NCI-H345 (cell line): Measurements from ENCODE around the gene SARNP.

Source experiments
- DNase-seq: peaks from one replicate; lab custom pipeline; 2025; lab: John Stamatoyannopoulos, UW

Gene SARNP

DNA sequence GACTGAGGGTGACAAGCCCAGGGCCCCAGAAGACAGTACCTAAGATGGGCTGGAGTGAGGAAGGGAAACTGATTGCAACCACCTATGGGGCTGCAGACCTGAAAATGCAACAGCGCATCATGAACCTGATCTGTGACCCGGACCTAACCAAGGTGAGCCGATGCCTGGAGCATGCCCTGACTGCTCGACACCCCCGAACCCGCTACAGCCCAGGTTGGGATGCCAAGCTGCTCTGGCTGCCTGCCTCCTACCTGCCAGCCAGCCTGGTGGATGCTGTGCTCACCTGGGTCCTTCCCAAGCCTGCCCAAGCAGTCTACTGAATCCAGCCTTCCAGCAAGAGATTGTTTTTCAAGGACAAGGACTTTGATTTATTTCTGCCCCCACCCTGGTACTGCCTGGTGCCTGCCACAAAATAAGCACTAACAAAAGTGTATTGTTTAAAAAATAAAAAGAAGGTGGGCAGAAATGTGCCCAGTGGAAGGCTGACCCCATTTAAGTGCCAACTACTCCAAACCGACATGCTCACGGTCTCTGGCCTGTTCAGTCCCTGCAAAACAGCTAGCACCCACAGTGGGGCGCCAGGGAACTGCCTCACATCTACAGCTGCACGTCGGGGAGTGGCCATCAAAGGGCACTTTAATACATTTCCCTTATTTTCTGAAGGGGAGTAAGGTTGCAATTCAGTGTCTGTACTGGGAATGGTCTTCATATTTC lies 93.1 kb downstream of the SARNP start:
- peak; percentile 39 for DNase-seq

DNA sequence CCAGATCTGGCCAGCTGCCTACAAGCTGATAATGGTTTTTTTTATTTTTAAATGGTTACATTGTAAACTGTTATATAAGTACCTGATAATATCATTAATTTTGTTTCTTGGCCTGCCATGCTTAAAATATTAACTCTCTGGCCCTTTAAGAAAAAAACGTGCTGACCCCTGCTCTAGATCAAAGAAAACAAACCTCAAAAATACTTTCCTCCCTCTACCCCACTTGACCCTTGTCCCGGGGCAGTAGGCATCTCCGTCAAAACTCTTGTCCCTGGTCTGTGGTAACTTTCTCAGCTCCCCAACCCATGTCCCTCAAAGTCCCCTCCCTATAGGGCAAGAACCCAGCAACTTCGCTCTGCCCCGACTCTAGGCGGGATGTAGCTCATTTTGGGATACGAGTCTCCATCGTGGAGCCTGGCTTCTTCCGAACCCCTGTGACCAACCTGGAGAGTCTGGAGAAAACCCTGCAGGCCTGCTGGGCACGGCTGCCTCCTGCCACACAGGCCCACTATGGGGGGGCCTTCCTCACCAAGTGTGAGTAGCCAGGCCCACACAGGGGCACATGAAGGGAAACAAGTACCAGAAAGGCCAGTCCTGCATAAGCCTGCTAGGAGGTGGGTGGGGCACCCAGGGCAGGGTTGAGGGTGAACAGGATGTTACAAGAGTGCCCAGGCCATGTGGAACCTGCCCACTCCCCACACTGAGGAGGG lies 93.9 kb downstream of the SARNP start:
- no peak for DNase-seq

DNA sequence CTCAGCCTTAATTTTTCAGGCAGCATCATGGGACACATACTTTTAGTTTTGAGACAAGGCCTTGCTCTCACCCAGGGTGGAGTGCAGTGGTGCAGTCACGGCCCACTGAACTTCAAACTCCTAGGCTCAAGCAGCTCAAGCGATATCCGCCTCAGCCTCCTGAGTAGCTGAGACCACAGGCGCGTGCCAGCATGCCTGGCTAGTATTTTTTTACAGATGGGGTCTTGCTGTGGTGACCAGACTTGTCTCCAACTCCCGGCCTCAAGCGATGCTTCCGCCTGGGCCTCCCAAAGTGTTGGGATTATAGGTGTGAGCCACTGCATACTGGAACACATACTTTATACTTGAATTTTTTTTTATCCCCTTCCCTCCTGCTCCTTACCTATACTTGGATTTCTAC lies 94.6 kb downstream of the SARNP start:
- DNase-seq, result no peak

DNA sequence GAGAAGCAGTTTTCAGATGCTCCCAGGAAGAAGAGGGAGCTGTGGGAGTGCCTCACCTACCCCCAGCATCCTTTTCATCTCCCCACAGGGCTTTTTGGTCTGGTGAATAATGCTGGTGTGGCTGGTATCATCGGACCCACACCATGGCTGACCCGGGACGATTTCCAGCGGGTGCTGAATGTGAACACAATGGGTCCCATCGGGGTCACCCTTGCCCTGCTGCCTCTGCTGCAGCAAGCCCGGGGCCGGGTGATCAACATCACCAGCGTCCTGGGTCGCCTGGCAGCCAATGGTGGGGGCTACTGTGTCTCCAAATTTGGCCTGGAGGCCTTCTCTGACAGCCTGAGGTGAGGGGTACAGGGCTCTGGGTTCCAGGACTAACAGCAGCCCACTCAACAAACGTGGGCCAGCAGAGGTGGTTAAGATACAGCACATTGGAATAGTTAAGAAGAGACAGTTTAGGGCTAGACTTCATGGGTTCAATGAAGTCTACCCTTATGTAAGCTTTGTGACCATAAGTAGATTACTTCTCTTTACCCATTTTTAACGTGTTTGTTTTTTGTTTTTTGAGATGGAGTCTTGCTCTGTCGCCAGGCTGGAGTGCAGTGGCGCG lies 95.8 kb downstream of the SARNP start:
- no peak for DNase-seq

DNA sequence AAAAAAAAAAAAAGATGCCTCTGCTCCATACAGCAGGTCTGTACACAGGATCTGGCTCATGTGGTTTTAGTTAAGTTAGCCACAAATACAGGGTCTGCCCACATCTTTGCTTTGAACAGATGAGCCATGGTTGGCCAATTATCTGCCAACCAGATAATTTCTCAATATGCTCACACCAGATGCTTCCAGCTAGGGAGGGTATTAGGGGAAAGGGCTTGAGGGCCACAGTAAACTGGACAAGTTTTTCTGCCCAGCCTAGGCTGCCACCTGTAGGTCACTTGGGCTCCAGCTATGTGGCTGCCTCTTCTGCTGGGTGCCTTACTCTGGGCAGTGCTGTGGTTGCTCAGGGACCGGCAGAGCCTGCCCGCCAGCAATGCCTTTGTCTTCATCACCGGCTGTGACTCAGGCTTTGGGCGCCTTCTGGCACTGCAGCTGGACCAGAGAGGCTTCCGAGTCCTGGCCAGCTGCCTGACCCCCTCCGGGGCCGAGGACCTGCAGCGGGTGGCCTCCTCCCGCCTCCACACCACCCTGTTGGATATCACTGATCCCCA lies 96.6 kb downstream of the SARNP start:
- no peak for DNase-seq

DNA sequence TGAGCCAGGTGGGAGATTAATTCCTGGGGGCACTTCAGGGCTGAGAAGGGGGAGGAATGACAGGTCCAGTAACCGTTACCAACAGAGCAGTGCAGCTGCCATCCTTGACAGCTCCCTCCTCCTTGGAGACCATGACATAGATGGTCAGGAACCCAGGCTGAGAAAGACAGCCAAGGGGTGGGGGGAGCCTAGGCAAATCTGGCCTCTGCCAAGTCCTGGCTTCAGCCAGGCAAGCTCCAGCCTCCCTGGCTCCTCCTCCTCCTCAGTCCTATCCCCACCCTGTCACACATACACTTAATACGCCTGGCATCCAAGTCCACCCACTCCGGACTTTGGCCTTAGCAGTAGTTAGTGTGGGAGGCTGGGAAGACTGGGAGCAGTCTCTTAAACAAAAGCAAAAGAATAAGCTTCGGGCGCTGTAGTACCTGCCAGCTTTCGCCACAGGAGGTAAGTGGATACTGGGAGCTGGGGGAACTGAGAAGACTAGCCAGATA lies 97.4 kb downstream of the SARNP start, which contains the start of gene RDH5:
RDH5 (plus strand) TSS at position 323 of the 494 bp plus-strand sequence. CDS start 792 bp downstream, outside the sequence.
- DNase-seq, result no peak

DNA sequence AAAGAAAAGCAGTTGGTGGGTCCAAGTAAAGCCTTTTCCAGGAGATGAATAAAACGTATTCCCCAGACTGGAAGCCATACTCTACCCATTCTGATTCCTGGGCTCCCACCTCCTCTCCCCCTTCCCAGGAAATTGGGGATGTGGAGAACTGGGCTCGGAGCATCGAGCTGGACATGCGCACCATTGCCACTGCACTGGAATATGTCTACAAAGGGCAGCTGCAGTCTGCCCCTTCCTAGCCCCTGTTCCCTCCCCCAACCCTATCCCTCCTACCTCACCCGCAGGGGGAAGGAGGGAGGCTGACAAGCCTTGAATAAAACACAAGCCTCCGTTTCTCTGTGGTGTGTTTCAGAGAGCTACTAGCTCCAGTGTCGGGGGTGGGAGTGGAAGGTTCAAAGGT lies 98.2 kb downstream of the SARNP start:
- DNase-seq, result no peak

DNA sequence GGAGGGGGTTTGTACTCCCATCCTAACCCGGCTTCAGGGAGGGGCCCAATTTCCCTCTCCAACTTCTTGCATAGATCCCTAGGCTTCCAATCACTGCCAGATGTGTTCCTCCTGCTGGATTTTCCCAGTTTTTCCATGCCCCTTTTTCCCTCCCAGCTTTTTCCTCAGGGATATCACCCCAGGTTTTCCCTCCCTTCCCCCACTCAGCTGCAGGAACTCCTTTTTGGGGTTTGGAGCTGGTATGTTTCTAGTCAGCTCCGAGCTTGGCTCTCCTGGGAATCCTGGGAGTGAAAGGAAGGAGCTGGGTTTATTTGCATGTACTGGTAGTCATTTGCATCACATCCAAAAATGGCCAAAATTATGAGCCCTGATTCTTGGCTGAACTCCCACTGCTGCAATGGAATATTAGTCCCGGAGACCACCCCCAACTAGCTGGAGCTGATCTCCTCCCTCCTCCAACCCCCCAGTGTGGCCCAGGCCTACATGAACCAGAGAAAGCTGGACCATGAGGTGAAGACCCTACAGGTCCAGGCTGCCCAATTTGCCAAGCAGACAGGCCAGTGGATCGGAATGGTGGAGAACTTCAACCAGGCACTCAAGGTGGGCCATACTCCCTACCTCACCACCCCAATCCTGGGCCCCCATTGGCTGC lies 98.8 kb downstream of the SARNP start:
- no peak for DNase-seq

DNA sequence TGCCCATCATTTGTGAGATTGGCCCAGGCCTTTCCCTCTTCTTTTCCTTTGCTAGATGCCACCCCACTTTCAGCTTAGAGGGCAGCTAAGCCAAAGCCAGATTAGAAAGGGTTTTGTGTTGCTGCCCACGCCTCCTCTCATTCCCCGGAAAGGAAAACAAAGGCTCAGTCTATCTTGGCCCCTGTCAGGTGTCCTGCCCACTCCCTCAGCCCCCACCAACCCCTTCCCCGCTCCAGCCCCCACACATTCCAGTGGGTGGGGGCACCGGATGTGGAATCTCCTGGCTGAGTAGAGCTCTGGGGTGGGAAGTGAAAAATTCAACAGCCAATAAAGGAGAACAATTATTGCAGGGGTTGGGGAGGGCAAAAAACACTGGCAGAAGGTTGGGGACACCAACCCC lies 99.5 kb downstream of the SARNP start:
- no peak for DNase-seq

DNA sequence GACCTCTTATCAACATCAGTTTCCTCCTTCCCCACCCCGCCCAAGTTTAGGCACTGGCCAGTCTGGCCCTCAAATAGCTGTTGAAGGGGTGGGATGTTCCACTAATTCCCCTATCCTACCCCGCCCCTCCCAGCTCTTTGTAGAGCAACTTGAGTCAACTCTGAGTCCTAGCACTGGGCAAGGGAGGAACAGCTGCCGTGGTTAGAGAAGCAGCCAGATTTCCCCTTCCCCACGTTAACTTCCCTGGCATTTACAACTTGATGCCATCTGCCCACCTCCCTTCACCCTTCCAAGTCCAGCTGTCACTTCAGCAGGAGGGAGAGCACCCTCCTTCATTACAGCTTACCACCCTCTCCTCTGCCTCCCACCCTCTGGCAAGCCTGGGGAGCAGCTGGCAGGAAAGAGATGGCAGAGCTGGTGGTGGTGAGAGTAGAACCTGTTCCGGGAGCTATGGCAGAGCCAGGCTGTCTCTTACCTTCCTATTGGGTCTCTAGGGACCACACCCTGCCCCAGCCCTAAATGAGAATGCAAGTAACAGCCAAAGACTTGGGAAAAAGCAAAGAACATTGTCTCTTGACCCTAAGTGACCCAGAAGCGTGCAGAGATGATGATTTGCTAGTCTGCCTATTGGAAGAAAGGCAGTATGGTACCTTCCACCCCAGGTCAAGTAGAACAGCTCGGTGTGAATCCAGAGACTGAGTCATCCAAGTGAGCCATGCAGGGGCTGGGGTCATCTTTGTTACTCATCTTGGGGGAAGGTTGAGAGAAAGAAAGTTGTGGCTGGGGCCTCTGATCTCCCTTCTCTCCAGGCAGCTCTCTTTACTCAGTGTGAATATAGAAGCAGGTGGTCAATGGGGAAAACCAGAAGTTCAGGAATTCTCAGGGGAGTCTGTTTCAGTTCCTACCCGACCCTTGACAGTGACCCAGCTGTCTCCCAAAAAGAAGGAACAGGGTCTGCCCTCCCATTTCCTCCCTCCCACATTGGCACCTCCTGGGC lies 100.2 kb downstream of the SARNP start:
- no peak for DNase-seq

DNA sequence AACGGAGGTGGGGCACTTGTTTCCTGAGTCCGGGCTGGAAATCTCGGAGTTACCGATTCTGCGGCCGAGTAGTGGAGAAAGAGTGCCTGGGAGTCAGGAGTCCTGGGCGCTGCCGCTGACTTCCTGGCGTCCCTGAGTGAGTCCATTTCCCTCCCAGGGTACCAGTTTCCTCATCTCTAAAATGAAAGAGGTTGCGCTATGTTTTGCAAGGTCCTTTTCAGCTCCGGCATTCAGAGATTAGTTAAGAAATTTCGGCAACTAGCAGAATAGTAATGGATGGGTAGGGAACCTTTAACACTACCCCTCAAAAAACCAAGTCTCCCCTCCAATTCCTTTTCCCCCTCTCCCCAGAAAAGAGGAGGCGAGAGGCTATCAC lies 101.0 kb downstream of the SARNP start:
- DNase-seq, result no peak

DNA sequence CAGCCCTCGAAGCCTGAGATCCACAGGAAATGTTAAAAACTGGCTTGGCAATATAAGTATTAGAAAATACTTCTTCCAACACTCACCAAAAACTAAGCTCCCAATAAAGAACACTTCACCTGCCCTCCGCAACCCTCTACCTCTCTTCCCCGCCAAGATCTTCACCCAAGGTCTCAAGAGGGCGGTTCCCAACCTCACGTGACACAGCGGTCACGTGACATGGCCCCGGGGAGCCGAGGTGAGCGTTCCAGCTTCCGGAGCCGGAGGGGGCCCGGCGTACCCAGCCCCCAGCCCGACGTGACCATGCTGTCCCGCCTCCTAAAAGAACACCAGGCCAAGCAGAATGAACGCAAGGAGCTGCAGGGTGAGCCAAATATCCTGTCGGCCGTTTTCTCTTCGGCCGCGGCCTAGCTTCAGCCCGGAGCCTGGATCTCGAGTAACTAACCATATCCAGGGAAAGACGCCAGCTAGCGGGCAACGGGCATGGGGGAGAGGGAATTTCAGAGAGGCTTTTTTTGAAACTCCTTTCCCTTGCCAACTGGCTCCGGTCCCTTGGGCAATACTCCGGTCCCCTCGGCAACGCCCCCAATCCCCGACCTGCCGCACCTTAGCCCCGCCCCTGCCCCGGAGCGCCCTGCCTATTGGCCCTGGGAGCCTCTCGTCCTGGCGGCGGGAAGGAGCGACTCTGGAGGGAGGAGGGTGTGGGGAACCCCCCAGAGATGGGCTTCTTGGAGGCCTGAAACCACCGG lies 101.5 kb downstream of the SARNP start, which contains the start of gene BLOC1S1:
BLOC1S1 (plus strand) TSS at position 214 of the 749 bp plus-strand sequence; CDS start at position 220, 6 bp downstream.
- DNase-seq, result peak; percentile 95

DNA sequence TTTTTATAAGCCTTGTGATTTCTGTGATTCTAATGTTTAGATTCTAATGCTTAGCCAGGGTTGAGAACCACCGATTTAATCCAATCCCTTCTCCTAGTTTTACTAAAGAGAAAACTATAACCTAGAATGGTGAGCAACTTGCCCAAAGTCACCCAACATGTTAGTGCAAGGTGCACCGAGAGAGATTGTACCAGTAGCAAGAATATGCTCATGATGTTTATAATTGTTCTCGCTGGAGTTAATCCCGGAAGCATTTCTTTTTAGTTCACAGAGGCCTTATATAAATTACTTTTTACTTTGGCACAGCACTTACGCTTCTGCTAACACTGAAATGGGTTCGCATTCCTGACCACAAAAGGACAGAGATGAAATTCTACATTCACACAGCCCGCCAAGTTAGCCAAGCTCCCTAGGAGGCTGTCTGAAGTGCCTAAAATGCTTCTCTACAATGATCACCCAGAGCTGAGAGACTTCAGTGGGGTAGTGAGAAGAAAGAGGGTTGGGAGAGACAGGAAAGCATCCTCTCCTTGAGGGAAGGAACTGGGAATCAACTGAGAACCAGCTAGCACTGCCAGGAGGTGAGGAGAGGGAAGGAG lies 102.3 kb downstream of the SARNP start:
- DNase-seq, result no peak

DNA sequence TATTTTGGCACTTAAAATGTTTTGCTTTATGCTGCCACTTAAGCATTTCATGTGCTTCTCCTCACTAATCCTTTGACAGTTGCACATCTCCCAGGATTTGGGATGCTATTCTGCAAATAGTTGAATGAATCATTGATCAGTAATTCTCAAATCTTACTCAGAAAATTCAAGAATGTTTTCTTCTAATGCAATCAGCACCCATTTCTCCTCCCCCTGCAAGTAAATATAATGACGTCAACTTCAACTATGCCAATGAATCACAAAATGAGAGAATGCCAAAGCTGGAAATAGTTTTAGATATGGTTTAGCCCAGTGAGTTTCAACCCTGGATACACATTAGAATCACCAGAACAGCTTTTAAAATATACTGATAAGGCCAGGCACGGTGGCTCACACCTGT lies 103.8 kb downstream of the SARNP start:
- no peak for DNase-seq

DNA sequence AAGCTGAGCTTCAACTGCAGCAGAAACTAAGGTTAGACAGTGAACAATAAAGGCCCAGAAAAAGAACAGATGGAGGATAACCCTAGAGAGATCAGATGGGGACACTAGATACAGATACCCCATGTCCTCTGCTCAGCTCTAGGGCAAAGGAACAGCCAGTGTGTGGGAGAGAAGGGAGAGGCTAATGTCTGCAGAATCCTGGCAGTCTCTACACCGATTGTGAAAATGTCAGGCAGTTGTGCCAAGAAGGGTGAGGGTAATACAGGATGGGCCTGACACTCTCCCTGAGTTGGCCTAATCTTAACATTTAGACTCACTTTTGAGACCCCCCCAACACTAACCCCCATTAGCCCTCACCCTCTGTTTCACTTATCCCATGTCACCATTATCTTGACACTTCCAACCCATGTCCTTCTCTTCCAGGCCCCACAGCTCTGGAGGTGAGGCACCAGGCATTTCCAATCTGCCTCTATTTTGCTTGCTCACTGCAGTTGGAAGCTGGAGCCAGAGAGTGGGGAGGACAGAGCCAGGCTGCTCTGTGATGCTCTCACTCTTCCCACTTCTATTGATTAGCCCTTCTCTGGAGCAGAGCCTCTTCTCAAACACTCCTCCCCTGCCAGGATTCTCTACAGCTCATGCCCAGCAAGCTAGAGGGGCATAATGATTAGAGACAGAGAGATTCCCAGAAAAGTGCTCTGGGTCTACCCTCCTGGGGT lies 104.7 kb downstream of the SARNP start:
- DNase-seq, result no peak

DNA sequence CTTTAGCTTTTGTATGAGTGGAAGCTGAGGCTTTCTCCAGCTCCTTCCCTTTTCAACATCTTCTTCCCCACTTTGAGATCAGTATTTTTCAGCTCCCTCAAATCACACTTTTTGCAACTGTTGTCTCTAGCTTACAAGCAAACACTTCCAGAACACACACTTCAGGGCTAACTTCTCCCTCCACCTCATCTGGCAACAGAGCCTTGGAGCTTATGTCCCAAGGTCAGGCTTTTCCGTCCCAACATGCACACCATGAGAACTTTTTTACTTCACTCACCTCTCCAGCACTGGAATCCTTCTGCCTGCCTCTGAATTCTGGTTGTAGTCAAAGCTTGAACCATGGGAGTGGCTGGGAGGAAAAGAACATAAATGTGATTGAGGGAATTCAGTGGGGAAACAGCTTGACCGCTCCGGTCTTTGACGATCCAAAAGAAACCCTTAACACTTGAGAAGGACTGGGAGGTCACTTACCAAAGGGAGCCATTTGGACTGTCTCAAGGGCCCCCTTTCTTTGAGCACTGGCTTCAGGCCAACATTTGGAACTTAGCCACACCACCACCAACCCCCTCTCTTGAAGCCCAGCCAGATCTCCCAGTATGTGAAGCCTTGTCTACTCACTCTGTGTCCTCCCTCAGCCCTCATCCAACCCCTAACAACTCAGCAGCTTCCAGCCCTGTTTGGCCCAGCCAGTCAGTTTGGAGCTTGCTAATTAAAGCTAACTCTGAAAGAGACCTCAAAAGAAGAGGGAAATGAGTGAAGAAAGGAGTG lies 105.6 kb downstream of the SARNP start:
- no peak for DNase-seq

DNA sequence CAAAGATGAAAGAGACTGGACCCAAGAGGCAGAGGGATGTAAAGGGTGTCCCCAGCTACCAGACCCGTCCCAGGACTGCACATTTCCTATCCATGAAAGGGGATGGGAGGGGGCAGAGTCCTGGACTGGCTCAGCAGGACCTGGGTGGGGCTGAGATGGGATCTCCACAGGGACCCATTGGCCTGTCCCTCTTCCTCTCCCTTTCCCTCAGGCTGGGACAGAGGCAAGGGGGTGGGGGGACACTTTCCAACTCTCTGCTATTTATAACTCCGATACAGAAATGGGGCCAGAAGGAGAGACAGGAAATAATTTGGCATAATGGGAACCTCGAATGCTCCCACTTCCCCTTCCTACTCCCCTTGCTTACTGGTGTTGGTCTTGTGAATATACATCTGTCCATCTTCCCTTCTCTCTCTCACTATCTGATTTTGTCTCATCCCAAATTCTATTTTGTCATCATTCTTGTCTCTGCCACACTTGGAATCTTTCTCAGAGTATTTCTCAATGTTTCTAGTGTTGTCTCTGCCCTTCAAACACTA lies 108.8 kb downstream of the SARNP start:
- no peak for DNase-seq
